GM12865 (cell line): ENCODE measurements around the gene DNER.

ENCODE experiments used
- DNase-seq: peaks from one replicate; pipeline ENCODE4 v3.0.0; 2010; ENCODE audit warnings: low read depth
- H3K4me3 ChIP-seq: 2 replicates; pipeline ENCODE4 v1.5.1; 2011; ENCODE audit warnings: mild to moderate bottlenecking, low read depth, low read length, control low read depth
- TF ChIP-seq, protein P1 (sequence below): IDR thresholded peaks from 2 replicates; pipeline ENCODE4 v1.5.1; 2011; ENCODE audit warnings: low read length, control low read depth, low read depth, inconsistent platforms; ENCODE audit not compliant: insufficient read depth; ENCODE audit errors: missing control alignments

The DNER gene

DNA sequence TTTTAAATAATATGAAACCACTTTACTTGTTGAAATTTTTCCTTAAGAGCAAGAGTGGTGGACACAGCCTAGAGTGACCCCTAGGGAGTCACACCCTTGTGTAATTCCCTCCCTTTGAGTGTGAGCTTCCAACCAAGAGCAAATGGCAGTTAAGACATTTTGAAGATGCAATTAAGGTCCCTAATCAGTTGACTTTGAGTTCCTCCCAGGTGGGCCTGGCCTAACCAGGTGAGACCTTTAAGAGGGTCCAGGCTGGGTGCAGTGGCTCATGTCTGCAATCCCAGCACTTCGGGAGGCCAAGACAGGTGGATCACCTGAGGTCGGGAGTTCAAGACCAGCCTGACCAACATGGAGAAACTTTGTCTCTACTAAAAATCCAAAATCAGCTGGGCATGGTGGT, 299.7 kb downstream of the DNER start:
- TF ChIP-seq, protein P1, sequence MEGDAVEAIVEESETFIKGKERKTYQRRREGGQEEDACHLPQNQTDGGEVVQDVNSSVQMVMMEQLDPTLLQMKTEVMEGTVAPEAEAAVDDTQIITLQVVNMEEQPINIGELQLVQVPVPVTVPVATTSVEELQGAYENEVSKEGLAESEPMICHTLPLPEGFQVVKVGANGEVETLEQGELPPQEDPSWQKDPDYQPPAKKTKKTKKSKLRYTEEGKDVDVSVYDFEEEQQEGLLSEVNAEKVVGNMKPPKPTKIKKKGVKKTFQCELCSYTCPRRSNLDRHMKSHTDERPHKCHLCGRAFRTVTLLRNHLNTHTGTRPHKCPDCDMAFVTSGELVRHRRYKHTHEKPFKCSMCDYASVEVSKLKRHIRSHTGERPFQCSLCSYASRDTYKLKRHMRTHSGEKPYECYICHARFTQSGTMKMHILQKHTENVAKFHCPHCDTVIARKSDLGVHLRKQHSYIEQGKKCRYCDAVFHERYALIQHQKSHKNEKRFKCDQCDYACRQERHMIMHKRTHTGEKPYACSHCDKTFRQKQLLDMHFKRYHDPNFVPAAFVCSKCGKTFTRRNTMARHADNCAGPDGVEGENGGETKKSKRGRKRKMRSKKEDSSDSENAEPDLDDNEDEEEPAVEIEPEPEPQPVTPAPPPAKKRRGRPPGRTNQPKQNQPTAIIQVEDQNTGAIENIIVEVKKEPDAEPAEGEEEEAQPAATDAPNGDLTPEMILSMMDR, result no peak
- no peak overlapping the region for H3K4me3 ChIP-seq
- DNase-seq, result no peak

DNA sequence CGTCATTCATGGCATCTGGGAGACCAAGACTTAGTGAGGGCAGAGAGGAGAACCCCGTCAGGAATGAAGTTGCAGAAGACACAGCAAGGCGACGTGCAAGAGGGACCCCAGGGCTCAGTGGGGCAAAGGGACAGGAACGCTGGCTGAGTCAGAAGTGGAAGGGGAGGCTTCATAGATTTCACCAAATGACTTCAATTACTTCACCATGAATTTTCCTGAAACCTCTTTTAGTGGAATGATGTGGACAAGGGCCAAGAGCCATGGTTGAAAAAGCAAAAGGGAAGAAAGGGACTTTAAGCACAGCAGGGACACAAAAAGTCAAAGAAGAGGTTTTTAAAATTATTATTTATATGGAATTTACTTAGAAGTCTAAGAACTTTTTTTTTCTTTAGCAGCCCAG, 301.7 kb downstream of the DNER start:
- H3K4me3 ChIP-seq, result no peak overlapping the region
- TF ChIP-seq, protein P1, result no peak
- DNase-seq, result no peak

DNA sequence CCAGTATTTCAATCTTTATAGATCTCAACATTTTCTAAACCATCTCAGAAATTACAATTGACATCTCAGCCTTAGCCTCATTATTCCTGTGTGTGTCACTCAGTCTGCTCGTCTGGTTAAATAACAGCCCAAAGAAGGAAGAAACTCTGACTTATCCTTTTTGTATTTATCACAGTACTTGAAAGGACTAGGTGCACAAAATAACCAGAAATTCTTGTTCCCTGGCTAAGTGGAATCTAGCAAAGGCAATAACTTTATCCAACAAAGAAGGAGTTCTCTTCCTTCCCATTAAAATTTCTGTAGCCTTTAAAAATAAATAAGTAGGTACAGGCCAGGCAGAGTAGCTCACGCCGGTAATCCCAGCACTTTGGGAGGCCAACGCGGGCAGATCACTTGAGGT, 303.4 kb downstream of the DNER start:
- TF ChIP-seq, protein P1, result no peak
- H3K4me3 ChIP-seq, result no peak overlapping the region
- no peak for DNase-seq

DNA sequence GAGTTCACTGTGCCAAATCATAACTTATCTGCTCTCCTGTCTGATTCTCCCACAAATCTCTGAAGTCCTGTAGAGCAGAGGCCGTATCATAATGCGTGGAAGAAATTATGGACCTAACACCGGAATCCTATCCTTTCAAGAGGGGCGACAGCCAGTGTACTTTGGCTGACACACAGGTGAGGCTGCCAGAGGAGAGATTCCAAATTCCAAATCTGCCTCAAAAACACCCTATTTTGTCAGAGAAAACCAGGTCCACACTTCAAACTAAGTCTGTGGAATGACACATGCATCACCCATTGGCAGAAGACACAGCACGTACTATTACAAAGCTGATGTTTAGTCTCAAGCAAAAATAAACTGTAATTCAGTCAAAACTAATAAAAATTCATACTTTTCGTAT, 304.1 kb downstream of the DNER start:
- TF ChIP-seq, protein P1, result no peak
- DNase-seq, result no peak
- H3K4me3 ChIP-seq, result no peak overlapping the region

DNA sequence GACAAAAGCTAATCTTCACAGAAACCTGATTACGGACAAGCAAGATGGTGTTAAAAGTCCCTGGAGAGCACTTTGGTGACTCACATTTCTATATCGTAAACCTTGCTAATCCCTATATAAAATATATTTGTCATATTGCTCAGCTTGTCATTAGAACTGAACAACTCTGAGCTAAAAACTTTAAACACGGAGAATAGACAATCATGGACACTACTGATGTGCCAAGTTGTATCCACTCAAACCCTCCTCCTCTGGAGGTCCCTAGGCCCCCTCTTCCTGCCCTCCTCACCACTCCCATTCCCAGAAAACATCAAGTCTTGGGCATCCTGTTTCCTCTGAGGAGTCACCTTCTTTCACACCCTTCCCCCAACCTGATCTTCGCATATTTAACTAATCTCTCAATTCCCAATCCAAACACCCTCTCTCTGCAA, 304.6 kb downstream of the DNER start:
- no peak for DNase-seq
- no peak overlapping the region for H3K4me3 ChIP-seq
- TF ChIP-seq, protein P1, result no peak

DNA sequence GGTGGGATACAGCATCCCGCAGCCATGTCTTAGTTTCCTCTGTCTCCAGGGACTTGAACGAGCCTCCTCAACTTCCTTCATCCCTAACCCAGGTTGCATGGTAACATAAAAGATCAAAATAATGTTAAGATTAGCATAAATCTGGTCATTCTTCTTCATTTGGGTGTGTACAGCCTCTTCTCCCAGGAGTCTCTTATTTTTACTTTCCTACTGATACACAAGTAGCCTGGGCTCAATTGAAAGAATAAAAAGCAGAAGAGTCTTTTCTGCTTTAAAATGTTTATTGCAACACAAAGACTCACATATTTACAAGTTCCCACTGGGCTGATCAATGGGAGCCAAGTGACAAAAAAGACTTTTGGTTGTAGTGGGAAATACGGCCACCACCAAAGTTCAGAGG, 305.4 kb downstream of the DNER start:
- TF ChIP-seq, protein P1, result no peak
- DNase-seq, result no peak
- H3K4me3 ChIP-seq, result no peak overlapping the region

DNA sequence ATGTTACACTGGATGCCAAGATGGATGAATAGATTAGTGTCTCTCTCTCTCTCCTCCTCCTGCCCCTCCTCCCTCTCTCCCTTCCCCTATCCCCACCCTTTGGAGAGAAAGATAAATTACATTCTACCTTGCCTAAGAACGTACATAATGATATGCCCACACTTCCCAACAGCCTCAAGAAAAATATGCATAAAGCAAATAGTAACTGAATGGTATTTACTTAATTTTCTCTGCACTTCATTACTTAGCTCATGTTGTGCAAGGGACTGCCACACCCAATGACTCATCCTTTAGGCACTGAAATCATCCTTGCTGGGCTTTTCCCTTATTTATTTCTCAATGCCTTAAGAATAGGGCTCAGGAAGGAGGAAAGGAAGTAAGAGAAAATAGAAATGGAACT, 306.0 kb downstream of the DNER start:
- TF ChIP-seq, protein P1, result no peak
- DNase-seq, result no peak
- no peak overlapping the region for H3K4me3 ChIP-seq
